H9 (cell line): ENCODE measurements around the gene POLA1. TPM values are rescaled to one million over a fixed set of nuclear protein-coding genes. Genes with fewer than 3 reads are reported as not detected.
A peak's percentile ranks its signal among the peaks of the same experiment; 100 is the strongest.

Experiments used
- DNase-seq: peaks from one replicate; pipeline ENCODE4 v3.0.0-alpha.2; 2017
- H2AFZ ChIP-seq: one replicate; pipeline ENCODE4 v1.6.1; 2013; ENCODE audit warnings: mild to moderate bottlenecking, low read length, control low read depth, moderate library complexity
- H2AK5ac ChIP-seq: 2 replicates; pipeline ENCODE4 v1.6.1; 2013; ENCODE audit warnings: low read length, control low read depth, mixed read lengths; ENCODE audit not compliant: insufficient read length
- H2BK120ac ChIP-seq: one replicate; pipeline ENCODE4 v1.6.1; 2013; ENCODE audit warnings: low read depth, mild to moderate bottlenecking, low read length, control low read depth, inconsistent platforms; ENCODE audit not compliant: poor library complexity, severe bottlenecking
- H2BK12ac ChIP-seq: 2 replicates; pipeline ENCODE4 v1.6.1; 2013; ENCODE audit warnings: low read length, control low read depth, mixed read lengths, low read depth; ENCODE audit not compliant: insufficient read length
- H2BK15ac ChIP-seq: 2 replicates; pipeline ENCODE4 v1.6.1; 2013; ENCODE audit warnings: low read depth, low read length, control low read depth
- H2BK20ac ChIP-seq: one replicate; pipeline ENCODE4 v1.6.1; 2013; ENCODE audit warnings: low read depth, mild to moderate bottlenecking, low read length, control low read depth, inconsistent platforms; ENCODE audit not compliant: poor library complexity, severe bottlenecking
- H2BK5ac ChIP-seq: 2 replicates; pipeline ENCODE4 v1.6.1; 2013; ENCODE audit warnings: low read length, control low read depth, mixed read lengths; ENCODE audit not compliant: insufficient read length
- H3K14ac ChIP-seq: 2 replicates; pipeline ENCODE4 v1.6.1; 2013; ENCODE audit warnings: low read length, control low read depth; ENCODE audit not compliant: insufficient read depth
- H3K18ac ChIP-seq: 2 replicates; pipeline ENCODE4 v1.6.1; 2013; ENCODE audit warnings: low read depth, mild to moderate bottlenecking, mixed read lengths, low read length, control low read depth; ENCODE audit not compliant: insufficient read length
- H3K23ac ChIP-seq: 2 replicates; pipeline ENCODE4 v1.6.1; 2013; ENCODE audit warnings: low read length, control low read depth, mixed read lengths, low read depth; ENCODE audit not compliant: insufficient read length
- H3K23me2 ChIP-seq: 2 replicates; pipeline ENCODE4 v1.6.1; 2013; ENCODE audit warnings: low read depth, mild to moderate bottlenecking, mixed read lengths, low read length, control low read depth; ENCODE audit not compliant: insufficient read length, poor library complexity, severe bottlenecking
- H3K27ac ChIP-seq: 2 replicates; pipeline ENCODE4 v1.5.1; 2013; ENCODE audit warnings: low read length, control low read depth, mixed read lengths, low read depth; ENCODE audit not compliant: insufficient read length
- H3K27me3 ChIP-seq: 2 replicates; pipeline ENCODE4 v1.6.1; 2013; ENCODE audit warnings: low read length, control low read depth, inconsistent platforms; ENCODE audit not compliant: insufficient read depth
- H3K4ac ChIP-seq: 2 replicates; pipeline ENCODE4 v1.6.1; 2013; ENCODE audit warnings: low read depth, mild to moderate bottlenecking, control low read depth, inconsistent platforms, low read length, moderate library complexity
- H3K4me1 ChIP-seq: 2 replicates; pipeline ENCODE4 v1.6.1; 2013; ENCODE audit warnings: low read length, control low read depth, inconsistent platforms; ENCODE audit not compliant: insufficient read depth
- H3K4me2 ChIP-seq: 2 replicates; pipeline ENCODE4 v1.6.1; 2013; ENCODE audit warnings: low read length, control low read depth, mixed read lengths; ENCODE audit not compliant: insufficient read length, insufficient read depth
- H3K56ac ChIP-seq: 2 replicates; pipeline ENCODE4 v1.6.1; 2013; ENCODE audit warnings: low read depth, mild to moderate bottlenecking, mixed read lengths, low read length, control low read depth; ENCODE audit not compliant: insufficient read length
- H3K79me1 ChIP-seq: 2 replicates; pipeline ENCODE4 v1.6.1; 2013; ENCODE audit warnings: low read depth, mild to moderate bottlenecking, moderate library complexity, low read length, control low read depth, inconsistent platforms; ENCODE audit not compliant: insufficient read depth, poor library complexity, severe bottlenecking
- H3K79me2 ChIP-seq: 2 replicates; pipeline ENCODE4 v1.6.1; 2013; ENCODE audit warnings: low read length, control low read depth, inconsistent platforms; ENCODE audit not compliant: insufficient read depth
- H3K9ac ChIP-seq: 2 replicates; pipeline ENCODE4 v1.6.1; 2013; ENCODE audit warnings: low read length, control low read depth, mixed read lengths; ENCODE audit not compliant: insufficient read length; ENCODE audit errors: extremely low read depth
- H3K9me3 ChIP-seq: one replicate; pipeline ENCODE4 v1.6.1; 2013; ENCODE audit warnings: low read depth, low read length, inconsistent platforms; ENCODE audit not compliant: control insufficient read depth
- H3T11ph ChIP-seq: one replicate; pipeline ENCODE4 v1.6.1; 2013; ENCODE audit warnings: mild to moderate bottlenecking, low read length, control low read depth, inconsistent platforms
- H4K20me1 ChIP-seq: one replicate; pipeline ENCODE4 v1.6.1; 2013; ENCODE audit not compliant: control insufficient read depth, insufficient read length, insufficient read depth
- H4K5ac ChIP-seq: 2 replicates; pipeline ENCODE4 v1.6.1; 2013; ENCODE audit warnings: low read depth, mild to moderate bottlenecking, mixed read lengths, low read length, control low read depth; ENCODE audit not compliant: insufficient read length
- H4K8ac ChIP-seq: replicated peaks from 2 replicates; pipeline ENCODE4 v1.6.1; 2013; ENCODE audit warnings: low read length, control low read depth, mixed read lengths, low read depth; ENCODE audit not compliant: insufficient read length
- H4K91ac ChIP-seq: 2 replicates; pipeline ENCODE4 v1.6.1; 2013; ENCODE audit warnings: low read depth, mild to moderate bottlenecking, moderate library complexity, mixed read lengths, low read length, control low read depth; ENCODE audit not compliant: insufficient read length
- H3K27ac Mint-ChIP-seq, 3 experiments: 2 replicates in 2 of 3; 3 replicates in 1 of 3; pipeline ENCODE4 v1.8.0; 2020 to 2021; ENCODE audit warnings: mixed read lengths in 3 of 3, mild to moderate bottlenecking in 1 of 3, moderate library complexity in 1 of 3
- H3K27me3 Mint-ChIP-seq: 2 replicates; pipeline ENCODE4 v1.8.0; 2021; ENCODE audit warnings: low read depth, mild to moderate bottlenecking, moderate library complexity, mixed read lengths
- H3K36me3 Mint-ChIP-seq, 3 experiments: 2 replicates in 2 of 3; 3 replicates in 1 of 3; pipeline ENCODE4 v1.8.0; 2020 to 2021; ENCODE audit warnings: low read depth in 3 of 3, mixed read lengths in 3 of 3; ENCODE audit not compliant: insufficient read depth in 1 of 3
- H3K4me1 Mint-ChIP-seq, 2 experiments: 2 replicates each; pipeline ENCODE4 v1.8.0; 2020; ENCODE audit warnings: mixed read lengths in 2 of 2
- H3K4me3 Mint-ChIP-seq, 2 experiments: 2 replicates in 1 of 2; 3 replicates in 1 of 2; pipeline ENCODE4 v1.8.0; 2020 to 2021; ENCODE audit warnings: mild to moderate bottlenecking in 2 of 2, mixed read lengths in 2 of 2, moderate library complexity in 1 of 2
- H3K9me3 Mint-ChIP-seq, 2 experiments: 2 replicates in 1 of 2; 3 replicates in 1 of 2; pipeline ENCODE4 v1.8.0; 2020; ENCODE audit warnings: mild to moderate bottlenecking in 2 of 2, mixed read lengths in 2 of 2, moderate library complexity in 1 of 2
- WGBS: extraction: QIAGEN DNeasy Blood & Tissue Kit; methylation state at CpG from one replicate; pipeline ENCODE4 v1.1.7; 2013; ENCODE audit warnings: missing lambda C conversion rate, low lambda C conversion rate, mixed read lengths; ENCODE audit not compliant: insufficient read length; ENCODE audit errors: extremely low coverage; 5-methylcytosine and 5-hydroxymethylcytosine counted together
- total RNA-seq: library from RNA; stranded (reverse); gene quantifications from 2 replicates; pipeline ENCODE4 v1.2.1, GENCODE V29; 2021
- TF ChIP-seq, protein P1 (sequence below): fragments of 200-600 bp; sonication (generic); conservative IDR thresholded peaks from 3 replicates; pipeline ENCODE4 v1.8.0; 2021; ENCODE audit warnings: antibody characterized with exemption, mild to moderate bottlenecking

POLA1 gene
- total RNA-seq, 1 experiment from 2014 or later, result 60.2 TPM

DNA sequence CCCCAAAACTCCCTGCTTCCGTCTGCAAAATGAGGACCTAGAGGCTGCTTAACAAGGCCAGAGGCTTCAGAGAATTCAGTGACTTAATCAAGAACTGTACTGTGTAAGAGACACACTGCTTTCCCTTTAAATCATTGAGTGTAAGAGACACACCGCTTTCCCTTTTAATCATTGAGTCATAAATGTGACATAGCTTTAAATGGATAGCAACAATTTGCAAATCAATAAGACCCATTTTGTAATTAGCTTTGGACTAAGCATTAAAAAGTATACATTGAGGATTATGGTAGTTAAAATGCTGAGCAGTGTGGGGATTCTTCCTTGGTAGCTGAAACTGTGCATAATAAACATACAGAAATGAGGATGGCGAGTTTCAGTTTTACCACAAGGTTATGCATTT is 290.2 kb downstream of the POLA1 start:
- H3K27ac ChIP-seq, result no peak overlapping the region
- peaks cover 0 to 4% (median 4%) of the 10 kb centered on the region in 3 experiments; a peak in 1 of 7 replicates for H3K36me3 Mint-ChIP-seq
- no peak overlapping the region for H3K56ac ChIP-seq
- H3K9me3 ChIP-seq, result no peaks in the 10 kb centered on the region
- no peak overlapping the region for H4K91ac ChIP-seq
- H3K9me3 Mint-ChIP-seq, result no peaks in the 10 kb centered on the region
- peak overlapping the region in 1 of 3 experiments; percentile 26; a peak in 1 of 7 replicates for H3K27ac Mint-ChIP-seq
- H3T11ph ChIP-seq, result no peak overlapping the region
- H3K27me3 Mint-ChIP-seq, result no peaks in the 10 kb centered on the region
- no peaks in the 10 kb centered on the region for H3K4me1 ChIP-seq
- H4K8ac ChIP-seq, result no peak overlapping the region
- H3K27me3 ChIP-seq, result no peaks in the 10 kb centered on the region
- DNase-seq, result no peak
- H3K23ac ChIP-seq, result no peak overlapping the region
- H3K14ac ChIP-seq, result no peak overlapping the region
- H4K20me1 ChIP-seq, result no peaks in the 10 kb centered on the region
- H3K4ac ChIP-seq, result no peak overlapping the region
- H2AFZ ChIP-seq, result no peak overlapping the region
- no peak overlapping the region for H3K4me2 ChIP-seq
- peaks cover 4 to 12% of the 10 kb centered on the region in 2 experiments; a peak in 2 of 4 replicates for H3K4me1 Mint-ChIP-seq
- H3K9ac ChIP-seq, result no peak overlapping the region
- H2BK5ac ChIP-seq, result no peak overlapping the region
- TF ChIP-seq, protein P1, sequence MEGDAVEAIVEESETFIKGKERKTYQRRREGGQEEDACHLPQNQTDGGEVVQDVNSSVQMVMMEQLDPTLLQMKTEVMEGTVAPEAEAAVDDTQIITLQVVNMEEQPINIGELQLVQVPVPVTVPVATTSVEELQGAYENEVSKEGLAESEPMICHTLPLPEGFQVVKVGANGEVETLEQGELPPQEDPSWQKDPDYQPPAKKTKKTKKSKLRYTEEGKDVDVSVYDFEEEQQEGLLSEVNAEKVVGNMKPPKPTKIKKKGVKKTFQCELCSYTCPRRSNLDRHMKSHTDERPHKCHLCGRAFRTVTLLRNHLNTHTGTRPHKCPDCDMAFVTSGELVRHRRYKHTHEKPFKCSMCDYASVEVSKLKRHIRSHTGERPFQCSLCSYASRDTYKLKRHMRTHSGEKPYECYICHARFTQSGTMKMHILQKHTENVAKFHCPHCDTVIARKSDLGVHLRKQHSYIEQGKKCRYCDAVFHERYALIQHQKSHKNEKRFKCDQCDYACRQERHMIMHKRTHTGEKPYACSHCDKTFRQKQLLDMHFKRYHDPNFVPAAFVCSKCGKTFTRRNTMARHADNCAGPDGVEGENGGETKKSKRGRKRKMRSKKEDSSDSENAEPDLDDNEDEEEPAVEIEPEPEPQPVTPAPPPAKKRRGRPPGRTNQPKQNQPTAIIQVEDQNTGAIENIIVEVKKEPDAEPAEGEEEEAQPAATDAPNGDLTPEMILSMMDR, result no peak
- H3K4me3 Mint-ChIP-seq, result no peak overlapping the region
- H3K23me2 ChIP-seq, result no peaks in the 10 kb centered on the region
- no peaks in the 10 kb centered on the region for H3K79me2 ChIP-seq
- no peak overlapping the region for H2BK15ac ChIP-seq
- no peak overlapping the region for H2BK12ac ChIP-seq
- H2BK120ac ChIP-seq, result no peak overlapping the region
- no peak overlapping the region for H2AK5ac ChIP-seq
- no peak overlapping the region for H4K5ac ChIP-seq
- H3K79me1 ChIP-seq, result no peaks in the 10 kb centered on the region
- no CpG with 5 or more reads among the region's 3 CpGs for WGBS
- no peak overlapping the region for H2BK20ac ChIP-seq
- no peak overlapping the region for H3K18ac ChIP-seq
